Measurements from ENCODE around the gene NOS3.
"Not testable (repeated sequence)": the region's sequence is repeated elsewhere in the genome, so short reads cannot be mapped to it uniquely, and the experiment has no call there.

Gene NOS3

GRCh38 chr7:151040616-151041375 lies 50.0 kb downstream of the NOS3 start:
- no peak for TF ChIP-seq CTCF (conservative IDR thresholded peaks at IDR 0.05)
- H3K27ac ChIP-seq = no peak overlapping the region

- H3K27ac ChIP-seq = not testable (repeated sequence)
Measured at GRCh38 chr7:151043449-151043848, 52.6 kb downstream of the NOS3 start.

GRCh38 chr7:151043959-151044358 lies 53.1 kb downstream of the NOS3 start:
- no peak overlapping the region for H3K27ac ChIP-seq
- TF ChIP-seq CTCF (conservative IDR thresholded peaks at IDR 0.05) = no peak

- no peak overlapping the region for H3K27ac ChIP-seq
- no peak for TF ChIP-seq CTCF (conservative IDR thresholded peaks at IDR 0.05)
Measured at GRCh38 chr7:151045262-151045661, 54.4 kb downstream of the NOS3 start.

- no peak for TF ChIP-seq CTCF (conservative IDR thresholded peaks at IDR 0.05)
- no peak overlapping the region for H3K27ac ChIP-seq
Measured at GRCh38 chr7:151045967-151046366, 55.1 kb downstream of the NOS3 start.

- peak overlapping the region; percentile 21; the same call in 1 of the 2 replicates for H3K27ac ChIP-seq
- TF ChIP-seq CTCF (conservative IDR thresholded peaks at IDR 0.05) = no peak
Measured at GRCh38 chr7:151046603-151047573, 56.1 kb downstream of the NOS3 start.

GRCh38 chr7:151047976-151048815 lies 57.4 kb downstream of the NOS3 start, which contains the start of gene ASIC3:
Gene ASIC3, plus strand, starts transcription at chr7:151048531. Its CDS starts 355 bp downstream, at chr7:151048886.
- no peak for TF ChIP-seq CTCF (conservative IDR thresholded peaks at IDR 0.05)
- no peak within 1 kb of the TSS for H3K27ac ChIP-seq

Data from VCaP (cell line).